ENCODE measurements around the gene SMAD6. TPM values are rescaled to one million over a fixed set of nuclear protein-coding genes. Genes with fewer than 3 reads are reported as not detected.

The SMAD6 gene
- total RNA-seq, 1 experiment from 2014 or later, result 6.6 TPM

DNA sequence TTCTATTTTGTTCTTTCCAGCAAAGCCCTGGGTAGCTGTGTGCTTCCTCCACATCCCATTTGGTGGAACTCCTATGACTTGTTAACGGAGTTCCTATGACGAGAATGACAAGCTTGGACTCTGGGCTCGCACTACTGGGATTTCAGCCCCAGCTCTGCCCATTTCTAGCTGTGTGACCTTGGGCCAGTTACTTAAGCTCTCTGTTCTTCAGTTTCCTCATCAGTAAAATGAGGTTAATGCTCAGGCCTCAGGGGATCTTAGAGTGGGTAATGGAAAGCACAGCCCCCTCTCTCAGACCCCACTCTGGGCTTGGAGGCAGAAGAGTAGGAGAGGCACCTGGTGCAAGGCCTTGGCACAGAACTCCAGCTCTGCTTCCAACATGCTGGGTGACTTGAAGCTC lies 123.1 kb downstream of the SMAD6 start:
- Histone ChIP-seq H4K20me1 (ENCODE audit: insufficient read depth) (no peaks in the 10 kb centered on the region), H3K36me3 (ENCODE audit: control insufficient read depth in 1 of 2, insufficient read depth in 2 of 2, low read length in 2 of 2) (no peaks in the 10 kb centered on the region), H2AFZ (ENCODE audit: low read depth, low read length, poor library complexity, severe bottlenecking) (no peak overlapping the region), H3K9ac (ENCODE audit: low read length) (no peak overlapping the region), H3K4me2 (ENCODE audit: low read length) (no peak overlapping the region), H3K27ac (ENCODE audit: low read depth, low read length) (no peak overlapping the region), H3K79me2 (ENCODE audit: insufficient read depth, low read length) (no peaks in the 10 kb centered on the region), H3K4me1 (ENCODE audit: control insufficient read depth in 1 of 2, insufficient read depth in 2 of 2, low read length in 2 of 2) (peaks cover 0 to 7% of the 10 kb centered on the region in 2 experiments; a peak in 1 of 4 replicates), H3K27me3 (ENCODE audit: insufficient read depth, low read length) (no peaks in the 10 kb centered on the region), H3K9me2 (ENCODE audit: insufficient read depth) (no peaks in the 10 kb centered on the region), H3K9me3 (ENCODE audit: control insufficient read depth in 1 of 2, insufficient read depth in 1 of 2, low read depth in 1 of 2, low read length in 2 of 2) (no peaks in the 10 kb centered on the region), H3K4me3 (replicated peaks in 1 of 2; ENCODE audit: low read depth in 1 of 2, low read length in 2 of 2) (no peak overlapping the region)
- ChIA-PET RAD21 (ENCODE audit: low non-redundant PET in 1 of 2, low total read pairs in 2 of 2, uncharacterized antibody in 2 of 2, unreplicated experiment in 2 of 2) (no interaction called here), POLR2A (no interaction called here), CTCF (no interaction called here)
- TF ChIP-seq EZH2 (IDR thresholded peaks at IDR 0.05), result no peak
- no peak for TF ChIP-seq JUND (IDR thresholded peaks at IDR 0.05)
- no peak for TF ChIP-seq RAD21 (IDR thresholded peaks at IDR 0.05; ENCODE audit: low read depth)
- no peak for TF ChIP-seq ZFX (IDR thresholded peaks at IDR 0.05)
- TF ChIP-seq, protein P1, sequence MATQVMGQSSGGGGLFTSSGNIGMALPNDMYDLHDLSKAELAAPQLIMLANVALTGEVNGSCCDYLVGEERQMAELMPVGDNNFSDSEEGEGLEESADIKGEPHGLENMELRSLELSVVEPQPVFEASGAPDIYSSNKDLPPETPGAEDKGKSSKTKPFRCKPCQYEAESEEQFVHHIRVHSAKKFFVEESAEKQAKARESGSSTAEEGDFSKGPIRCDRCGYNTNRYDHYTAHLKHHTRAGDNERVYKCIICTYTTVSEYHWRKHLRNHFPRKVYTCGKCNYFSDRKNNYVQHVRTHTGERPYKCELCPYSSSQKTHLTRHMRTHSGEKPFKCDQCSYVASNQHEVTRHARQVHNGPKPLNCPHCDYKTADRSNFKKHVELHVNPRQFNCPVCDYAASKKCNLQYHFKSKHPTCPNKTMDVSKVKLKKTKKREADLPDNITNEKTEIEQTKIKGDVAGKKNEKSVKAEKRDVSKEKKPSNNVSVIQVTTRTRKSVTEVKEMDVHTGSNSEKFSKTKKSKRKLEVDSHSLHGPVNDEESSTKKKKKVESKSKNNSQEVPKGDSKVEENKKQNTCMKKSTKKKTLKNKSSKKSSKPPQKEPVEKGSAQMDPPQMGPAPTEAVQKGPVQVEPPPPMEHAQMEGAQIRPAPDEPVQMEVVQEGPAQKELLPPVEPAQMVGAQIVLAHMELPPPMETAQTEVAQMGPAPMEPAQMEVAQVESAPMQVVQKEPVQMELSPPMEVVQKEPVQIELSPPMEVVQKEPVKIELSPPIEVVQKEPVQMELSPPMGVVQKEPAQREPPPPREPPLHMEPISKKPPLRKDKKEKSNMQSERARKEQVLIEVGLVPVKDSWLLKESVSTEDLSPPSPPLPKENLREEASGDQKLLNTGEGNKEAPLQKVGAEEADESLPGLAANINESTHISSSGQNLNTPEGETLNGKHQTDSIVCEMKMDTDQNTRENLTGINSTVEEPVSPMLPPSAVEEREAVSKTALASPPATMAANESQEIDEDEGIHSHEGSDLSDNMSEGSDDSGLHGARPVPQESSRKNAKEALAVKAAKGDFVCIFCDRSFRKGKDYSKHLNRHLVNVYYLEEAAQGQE (IDR thresholded peaks at IDR 0.05; ENCODE audit: low read depth), result no peak
- no peak for TF ChIP-seq EZH2phosphoT487 (IDR thresholded peaks at IDR 0.05; ENCODE audit: borderline replicate concordance)
- TF ChIP-seq POLR2A (IDR thresholded peaks at IDR 0.05; ENCODE audit: borderline replicate concordance, extremely low read depth, insufficient read depth, insufficient read length), result no peak
- TF ChIP-seq, protein P2, sequence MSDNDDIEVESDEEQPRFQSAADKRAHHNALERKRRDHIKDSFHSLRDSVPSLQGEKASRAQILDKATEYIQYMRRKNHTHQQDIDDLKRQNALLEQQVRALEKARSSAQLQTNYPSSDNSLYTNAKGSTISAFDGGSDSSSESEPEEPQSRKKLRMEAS (IDR thresholded peaks at IDR 0.05), result no peak
- no peak for TF ChIP-seq ATF3 (IDR thresholded peaks at IDR 0.05)
- TF ChIP-seq SIN3A (IDR thresholded peaks at IDR 0.05; ENCODE audit: low read depth), result no peak
- TF ChIP-seq TCF7L2 (IDR thresholded peaks at IDR 0.05; ENCODE audit: borderline replicate concordance, extremely low read depth, insufficient read depth, insufficient read length), result no peak
- TF ChIP-seq YY1 (IDR thresholded peaks at IDR 0.05; ENCODE audit: extremely low read depth, insufficient replicate concordance, low read depth, low read length), result no peak
- no peak for TF ChIP-seq ELF1 (IDR thresholded peaks at IDR 0.05; ENCODE audit: borderline replicate concordance, low read depth)
- intact Hi-C loops (cut with micrococcal nuclease), result no loop called here
- no TSS peak for BruUV-seq (replicated peaks)
- no peak for DNase-seq (ENCODE audit: low read depth, low spot score)
- ATAC-seq, result no peak

Measured in HCT116 (cell line).